ENCODE data around the gene SPEM3.

The SPEM3 gene

GRCh38 chr17:7444682-7445618 is 16.3 kb downstream of the SPEM3 start, which contains the start of gene CHRNB1:
TSS of gene CHRNB1 (plus strand) at chr17:7445061. CDS start at chr17:7445128, 67 bp downstream.
- Histone ChIP-seq H3K27me3 (ENCODE audit: insufficient read depth, poor library complexity, severe bottlenecking) (peaks cover 5% of the 10 kb centered on the region), H3K4me3 (replicated peaks; ENCODE audit: insufficient read depth, low read length) (0 out of 2 replicates have a peak within 1 kb of the TSS, but pooled peaks have one; percentile 12), H3K27ac (replicated peaks) (no peak within 1 kb of the TSS)
- DNase-seq (ENCODE audit: low read depth in 1 of 2, low spot score in 1 of 2), result no peak
- TF ChIP-seq SPI1 (IDR thresholded peaks at IDR 0.05; ENCODE audit: borderline replicate concordance, low read depth) (no peak), CTCF (IDR thresholded peaks at IDR 0.05; ENCODE audit: insufficient read depth, low read length) (no peak), GABPA (IDR thresholded peaks at IDR 0.05; ENCODE audit: low read depth) (no peak), POLR2AphosphoS5 (IDR thresholded peaks at IDR 0.05; ENCODE audit: low read depth) (no peak), REST (IDR thresholded peaks at IDR 0.05; ENCODE audit: insufficient replicate concordance, low read depth) (no peak)

- DNase-seq (ENCODE audit: low read depth in 1 of 2, low spot score in 1 of 2), result no peak
- TF ChIP-seq GABPA (IDR thresholded peaks at IDR 0.05; ENCODE audit: low read depth) (no peak), POLR2AphosphoS5 (IDR thresholded peaks at IDR 0.05; ENCODE audit: low read depth) (no peak), REST (IDR thresholded peaks at IDR 0.05; ENCODE audit: insufficient replicate concordance, low read depth) (no peak), CTCF (IDR thresholded peaks at IDR 0.05; ENCODE audit: insufficient read depth, low read length) (no peak), SPI1 (IDR thresholded peaks at IDR 0.05; ENCODE audit: borderline replicate concordance, low read depth) (no peak)
- Histone ChIP-seq H3K27ac (replicated peaks) (no peak overlapping the region), H3K27me3 (ENCODE audit: insufficient read depth, poor library complexity, severe bottlenecking) (no peaks in the 10 kb centered on the region), H3K4me3 (replicated peaks; ENCODE audit: insufficient read depth, low read length) (no peak overlapping the region)
Observed at GRCh38 chr17:7445619-7445968, 16.9 kb downstream of the SPEM3 start.

DNA sequence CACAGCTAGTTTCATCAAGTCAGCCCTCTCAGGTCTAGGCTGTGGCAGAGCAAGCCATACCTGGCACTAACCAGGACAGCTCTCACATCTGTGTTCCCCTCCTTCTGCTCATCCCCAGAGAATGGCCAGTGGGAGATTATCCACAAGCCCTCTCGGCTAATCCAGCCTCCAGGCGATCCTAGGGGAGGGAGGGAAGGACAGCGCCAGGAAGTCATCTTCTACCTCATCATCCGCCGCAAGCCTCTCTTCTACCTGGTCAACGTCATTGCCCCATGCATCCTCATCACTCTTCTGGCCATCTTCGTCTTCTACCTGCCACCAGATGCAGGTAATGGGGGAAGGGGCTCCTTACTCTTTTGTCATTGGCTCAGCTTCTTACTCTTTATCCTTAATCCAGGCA is 19.8 kb downstream of the SPEM3 start:
- DNase-seq (ENCODE audit: low read depth in 1 of 2, low spot score in 1 of 2), result no peak
- TF ChIP-seq CTCF (IDR thresholded peaks at IDR 0.05; ENCODE audit: insufficient read depth, low read length) (no peak), POLR2AphosphoS5 (IDR thresholded peaks at IDR 0.05; ENCODE audit: low read depth) (no peak), REST (IDR thresholded peaks at IDR 0.05; ENCODE audit: insufficient replicate concordance, low read depth) (no peak), SPI1 (IDR thresholded peaks at IDR 0.05; ENCODE audit: borderline replicate concordance, low read depth) (no peak), GABPA (IDR thresholded peaks at IDR 0.05; ENCODE audit: low read depth) (no peak)

More for the DNA sequence above, 19.8 kb downstream of the SPEM3 start:
- no peaks in the 10 kb centered on the region for H3K27me3 ChIP-seq (ENCODE audit: insufficient read depth, poor library complexity, severe bottlenecking)
- no peak overlapping the region for H3K4me3 ChIP-seq (replicated peaks; ENCODE audit: insufficient read depth, low read length)
- no peak overlapping the region for H3K27ac ChIP-seq (replicated peaks)
